ENCODE data around the gene CNNM4. TPM values are rescaled to one million over a fixed set of nuclear protein-coding genes. Genes with fewer than 3 reads are reported as not detected.

CNNM4 gene
- total and polyA plus RNA-seq, 10 donors: 1.5 to 14.4 (median 7.8) TPM

DNA sequence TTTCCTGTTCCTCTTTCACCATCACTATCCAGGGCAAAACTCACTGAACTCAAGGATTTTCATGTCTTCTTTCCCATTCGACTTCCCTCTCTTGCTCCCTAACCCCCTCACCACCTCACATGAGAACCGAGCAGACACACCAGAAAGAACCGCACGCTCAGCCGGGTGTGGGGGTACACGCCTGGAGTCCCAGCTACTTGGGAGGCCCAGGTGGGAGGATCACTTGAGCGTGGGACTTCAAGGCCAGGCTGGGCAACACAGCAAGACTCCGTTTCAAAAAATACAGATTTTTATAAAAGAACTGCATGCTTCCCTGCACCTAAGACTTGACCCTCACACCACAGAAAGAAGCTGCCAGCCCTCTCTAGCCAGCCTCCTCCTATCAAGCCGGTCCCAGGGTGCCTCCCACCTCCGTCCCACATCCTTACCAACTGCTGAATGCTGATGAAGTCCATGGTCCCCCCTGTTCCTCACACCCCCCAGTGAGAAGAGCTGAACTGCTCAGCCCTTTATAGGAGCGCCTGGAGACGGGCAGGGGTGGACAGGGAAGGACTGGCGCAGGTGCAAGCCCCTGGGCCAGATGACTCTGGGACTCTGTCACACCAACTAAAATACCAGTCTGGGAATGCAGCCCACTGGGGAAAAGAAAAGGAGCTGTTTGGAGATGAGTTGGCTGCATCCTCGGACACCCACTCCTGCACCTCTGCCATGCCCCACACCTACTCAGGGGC, 83.0 kb downstream of the CNNM4 start, which contains the start of gene ANKRD23:
Gene ANKRD23 (minus strand): TSS at position 484 of the 731 bp plus-strand sequence. CDS start 29 bp downstream, at position 455.
- no peak for TF ChIP-seq POLR2AphosphoS5 (IDR thresholded peaks at IDR 0.05)
- no peak for TF ChIP-seq POLR2A (IDR thresholded peaks at IDR 0.05)
- TF ChIP-seq, protein P1, sequence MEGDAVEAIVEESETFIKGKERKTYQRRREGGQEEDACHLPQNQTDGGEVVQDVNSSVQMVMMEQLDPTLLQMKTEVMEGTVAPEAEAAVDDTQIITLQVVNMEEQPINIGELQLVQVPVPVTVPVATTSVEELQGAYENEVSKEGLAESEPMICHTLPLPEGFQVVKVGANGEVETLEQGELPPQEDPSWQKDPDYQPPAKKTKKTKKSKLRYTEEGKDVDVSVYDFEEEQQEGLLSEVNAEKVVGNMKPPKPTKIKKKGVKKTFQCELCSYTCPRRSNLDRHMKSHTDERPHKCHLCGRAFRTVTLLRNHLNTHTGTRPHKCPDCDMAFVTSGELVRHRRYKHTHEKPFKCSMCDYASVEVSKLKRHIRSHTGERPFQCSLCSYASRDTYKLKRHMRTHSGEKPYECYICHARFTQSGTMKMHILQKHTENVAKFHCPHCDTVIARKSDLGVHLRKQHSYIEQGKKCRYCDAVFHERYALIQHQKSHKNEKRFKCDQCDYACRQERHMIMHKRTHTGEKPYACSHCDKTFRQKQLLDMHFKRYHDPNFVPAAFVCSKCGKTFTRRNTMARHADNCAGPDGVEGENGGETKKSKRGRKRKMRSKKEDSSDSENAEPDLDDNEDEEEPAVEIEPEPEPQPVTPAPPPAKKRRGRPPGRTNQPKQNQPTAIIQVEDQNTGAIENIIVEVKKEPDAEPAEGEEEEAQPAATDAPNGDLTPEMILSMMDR (IDR thresholded peaks at IDR 0.05 in 8 of 11, conservative IDR thresholded peaks at IDR 0.05 in 3 of 11): no peak
- Histone ChIP-seq H3K4me3 (no peak within 1 kb of the TSS), H3K9me3 (no peaks in the 10 kb centered on the region), H3K4me1 (peaks cover 7 to 29% (median 16%) of the 10 kb centered on the region in 6 donors), H3K27ac (no peak within 1 kb of the TSS), H3K27me3 (replicated peaks in 1 of 7) (no peaks in the 10 kb centered on the region), H3K36me3 (peaks cover 0 to 74% (median 25%) of the 10 kb centered on the region in 6 donors)
- DNase-seq: no peak
- intact Hi-C loops (cut with DNase I; ENCODE audit: low total_unique reads): no loop called here
- 91 to 94% (median 93%) methylated on average over 14 of the region's 14 CpGs for WGBS, 5 donors

DNA sequence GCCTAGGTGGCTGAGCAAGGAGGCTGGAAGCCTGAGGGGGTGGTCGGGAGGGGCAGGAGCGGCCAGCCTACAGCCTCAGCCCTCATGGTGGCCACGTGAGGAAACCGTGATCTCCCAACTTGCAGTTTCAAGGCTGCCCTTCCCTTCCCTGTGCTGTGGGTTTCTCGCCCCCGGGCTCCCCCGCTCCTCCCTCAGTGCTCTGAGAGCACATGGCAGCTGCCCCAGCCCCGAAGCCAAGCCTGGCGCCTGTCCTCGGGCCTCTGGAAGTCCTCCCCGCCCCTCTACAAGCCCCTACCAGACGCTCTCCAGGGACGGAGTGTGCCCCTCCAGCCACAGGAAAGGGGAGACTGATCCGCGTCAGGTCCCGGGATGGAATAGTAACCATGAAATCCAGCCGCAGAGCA, 83.7 kb downstream of the CNNM4 start:
- no peak overlapping the region for H3K27ac ChIP-seq
- peaks cover 0 to 79% (median 31%) of the 10 kb centered on the region in 6 donors for H3K36me3 ChIP-seq
- intact Hi-C loops (cut with DNase I; ENCODE audit: low total_unique reads): no loop called here
- 78 to 93% (median 83%) methylated on average over 12 to 17 of the region's 17 CpGs for WGBS, 5 donors
- no peaks in the 10 kb centered on the region for H3K27me3 ChIP-seq (replicated peaks in 1 of 7)
- H3K4me3 ChIP-seq: no peak overlapping the region
- no peak for TF ChIP-seq POLR2A (IDR thresholded peaks at IDR 0.05)
- peak in 2 of 3 donors; percentile 2 to 8 for TF ChIP-seq POLR2AphosphoS5 (IDR thresholded peaks at IDR 0.05)
- H3K9me3 ChIP-seq: no peaks in the 10 kb centered on the region
- no peak for DNase-seq
- peaks cover 5 to 25% (median 11%) of the 10 kb centered on the region in 6 donors for H3K4me1 ChIP-seq

DNA sequence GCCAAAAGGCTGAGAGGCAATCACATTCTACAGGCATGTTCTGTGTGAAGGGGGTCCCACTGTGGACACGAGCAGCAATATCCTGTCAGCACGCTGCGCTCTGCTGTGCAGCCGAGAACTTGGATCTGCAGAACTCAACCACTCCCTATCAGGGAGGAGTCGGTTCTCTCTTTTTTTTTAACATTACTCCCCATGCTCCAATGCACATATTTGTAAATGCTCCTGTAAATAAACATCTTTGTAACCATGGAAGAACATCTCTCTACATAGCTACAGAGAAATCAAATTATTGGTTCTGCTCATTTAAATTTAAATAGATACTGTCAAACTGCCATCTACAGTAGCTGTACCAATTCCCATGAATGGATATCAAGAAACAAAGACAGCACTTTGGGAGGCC, 86.1 kb downstream of the CNNM4 start:
- no peak overlapping the region for H3K4me3 ChIP-seq
- TF ChIP-seq POLR2A (IDR thresholded peaks at IDR 0.05): no peak
- TF ChIP-seq, protein P1 (IDR thresholded peaks at IDR 0.05 in 8 of 11, conservative IDR thresholded peaks at IDR 0.05 in 3 of 11): no peak
- TF ChIP-seq POLR2AphosphoS5 (IDR thresholded peaks at IDR 0.05): no peak
- H3K4me1 ChIP-seq: peaks cover 0 to 16% (median 2%) of the 10 kb centered on the region in 6 donors
- peaks cover 0 to 83% (median 53%) of the 10 kb centered on the region in 6 donors for H3K36me3 ChIP-seq
- WGBS, 5 donors: 92 to 99% (median 96%) methylated on average over 5 of the region's 5 CpGs
- no peak for DNase-seq
- H3K27ac ChIP-seq: no peak overlapping the region
- H3K9me3 ChIP-seq: no peaks in the 10 kb centered on the region
- H3K27me3 ChIP-seq (replicated peaks in 1 of 7): no peaks in the 10 kb centered on the region
- intact Hi-C loops (cut with DNase I; ENCODE audit: low total_unique reads): no loop called here

DNA sequence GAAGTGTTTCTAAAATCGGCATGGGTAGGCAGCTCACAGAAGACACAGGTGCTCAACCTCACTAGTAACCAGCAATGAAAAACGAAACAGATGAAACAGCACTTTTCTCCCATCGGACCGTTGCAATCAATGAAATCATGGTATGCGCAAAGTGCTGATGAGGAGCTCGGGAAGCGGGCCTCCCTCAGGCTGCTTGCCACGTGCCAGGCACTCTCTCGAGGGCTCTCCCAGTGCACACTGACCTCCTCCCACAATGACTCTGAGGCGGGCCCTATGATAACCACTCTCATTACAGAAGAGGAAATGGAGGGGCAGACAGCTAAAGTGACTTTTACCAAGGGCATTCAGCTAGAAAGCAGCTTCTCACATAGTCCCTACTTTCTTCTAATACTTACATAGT, 86.9 kb downstream of the CNNM4 start:
- 78 to 86% (median 80%) methylated on average over 10 of the region's 10 CpGs for WGBS, 5 donors
- Histone ChIP-seq H3K27ac (peak overlapping the region in 1 of 8 donors; percentile 3), H3K27me3 (replicated peaks in 1 of 7) (no peaks in the 10 kb centered on the region), H3K9me3 (no peaks in the 10 kb centered on the region), H3K36me3 (peaks cover 0 to 83% (median 58%) of the 10 kb centered on the region in 6 donors), H3K4me1 (peaks cover 0 to 16% (median 2%) of the 10 kb centered on the region in 6 donors), H3K4me3 (no peak overlapping the region)
- no peak for DNase-seq
- TF ChIP-seq, protein P1 (IDR thresholded peaks at IDR 0.05 in 8 of 11, conservative IDR thresholded peaks at IDR 0.05 in 3 of 11): no peak
- TF ChIP-seq POLR2AphosphoS5 (IDR thresholded peaks at IDR 0.05): peak in 1 of 3 donors; percentile 6
- intact Hi-C loops (cut with DNase I; ENCODE audit: low total_unique reads): no loop called here
